ENCODE data around the gene SHLD3.

- TF ChIP-seq, protein P1, sequence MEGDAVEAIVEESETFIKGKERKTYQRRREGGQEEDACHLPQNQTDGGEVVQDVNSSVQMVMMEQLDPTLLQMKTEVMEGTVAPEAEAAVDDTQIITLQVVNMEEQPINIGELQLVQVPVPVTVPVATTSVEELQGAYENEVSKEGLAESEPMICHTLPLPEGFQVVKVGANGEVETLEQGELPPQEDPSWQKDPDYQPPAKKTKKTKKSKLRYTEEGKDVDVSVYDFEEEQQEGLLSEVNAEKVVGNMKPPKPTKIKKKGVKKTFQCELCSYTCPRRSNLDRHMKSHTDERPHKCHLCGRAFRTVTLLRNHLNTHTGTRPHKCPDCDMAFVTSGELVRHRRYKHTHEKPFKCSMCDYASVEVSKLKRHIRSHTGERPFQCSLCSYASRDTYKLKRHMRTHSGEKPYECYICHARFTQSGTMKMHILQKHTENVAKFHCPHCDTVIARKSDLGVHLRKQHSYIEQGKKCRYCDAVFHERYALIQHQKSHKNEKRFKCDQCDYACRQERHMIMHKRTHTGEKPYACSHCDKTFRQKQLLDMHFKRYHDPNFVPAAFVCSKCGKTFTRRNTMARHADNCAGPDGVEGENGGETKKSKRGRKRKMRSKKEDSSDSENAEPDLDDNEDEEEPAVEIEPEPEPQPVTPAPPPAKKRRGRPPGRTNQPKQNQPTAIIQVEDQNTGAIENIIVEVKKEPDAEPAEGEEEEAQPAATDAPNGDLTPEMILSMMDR (IDR thresholded peaks at IDR 0.05; ENCODE audit: insufficient read depth, low read length, poor library complexity, severe bottlenecking): no peak
- no peak for TF ChIP-seq EZH2phosphoT487 (conservative IDR thresholded peaks at IDR 0.05; ENCODE audit: low read length)
These were observed 47.7 kb upstream of the SHLD3 start for GRCh38 chr5:65577141-65577540.

Data from SU-DHL-6 (cell line).